GM21515 (cell line): ENCODE data around the gene UCHL1.
A peak's percentile ranks its signal among the peaks of the same experiment; 100 is the strongest.
"Not testable (repeated sequence)": the region's sequence is repeated elsewhere in the genome, so short reads cannot be mapped to it uniquely, and the experiment has no call there.

Experiments used
- ATAC-seq: cut with Tn5 transposase; IDR thresholded peaks from one replicate; pipeline ENCODE4 v1.9.1; 2021; ENCODE audit not compliant: unreplicated experiment

Gene UCHL1

GRCh38 chr4:41236032-41236431, 20.7 kb upstream of the UCHL1 start:
- ATAC-seq: no peak

- no peak for ATAC-seq
Measured at GRCh38 chr4:41236508-41236907, 20.2 kb upstream of the UCHL1 start.

- ATAC-seq: no peak
Measured at GRCh38 chr4:41241919-41242318, 14.8 kb upstream of the UCHL1 start.

GRCh38 chr4:41245983-41246382, 10.7 kb upstream of the UCHL1 start:
- ATAC-seq: no peak

- no peak for ATAC-seq
Measured at GRCh38 chr4:41256131-41256739, 493 bp upstream of the UCHL1 start.

GRCh38 chr4:41257257-41257901, 651 bp downstream of the UCHL1 start:
- ATAC-seq: peak; percentile 49

- ATAC-seq: no peak
Measured at GRCh38 chr4:41257906-41258305, 1.2 kb downstream of the UCHL1 start.

GRCh38 chr4:41258783-41259182, 2.1 kb downstream of the UCHL1 start:
- ATAC-seq: no peak

GRCh38 chr4:41260116-41260733, 3.5 kb downstream of the UCHL1 start:
- ATAC-seq: no peak

GRCh38 chr4:41262198-41262597, 5.5 kb downstream of the UCHL1 start:
- no peak for ATAC-seq

- ATAC-seq: no peak
Measured at GRCh38 chr4:41264212-41264611, 7.5 kb downstream of the UCHL1 start.

- no peak for ATAC-seq
Measured at GRCh38 chr4:41267997-41268396, 11.3 kb downstream of the UCHL1 start.

GRCh38 chr4:41268721-41269517, 12.2 kb downstream of the UCHL1 start:
- ATAC-seq: no peak

- no peak for ATAC-seq
Measured at GRCh38 chr4:41269682-41270081, 13.0 kb downstream of the UCHL1 start.

- ATAC-seq: not testable (repeated sequence)
Measured at GRCh38 chr4:41275931-41276330, 19.2 kb downstream of the UCHL1 start.

GRCh38 chr4:41280010-41280409, 23.3 kb downstream of the UCHL1 start:
- ATAC-seq: no peak

GRCh38 chr4:41281038-41281634, 24.4 kb downstream of the UCHL1 start:
- peak; percentile 90 for ATAC-seq

- no peak for ATAC-seq
Measured at GRCh38 chr4:41282366-41282765, 25.6 kb downstream of the UCHL1 start.

GRCh38 chr4:41285202-41285863, 28.6 kb downstream of the UCHL1 start:
- no peak for ATAC-seq

GRCh38 chr4:41285864-41286235, 29.1 kb downstream of the UCHL1 start:
- no peak for ATAC-seq

- no peak for ATAC-seq
Measured at GRCh38 chr4:41287005-41287404, 30.3 kb downstream of the UCHL1 start.
